ENCODE measurements around the gene NPHP1. TPM values are rescaled to one million over a fixed set of nuclear protein-coding genes. Genes with fewer than 3 reads are reported as not detected.
"Not testable (repeated sequence)": the region's sequence is repeated elsewhere in the genome, so short reads cannot be mapped to it uniquely, and the experiment has no call there.

Gene NPHP1
- total RNA-seq, 2 donors from 2014 or later: 0.98 to 1.5 TPM

- H3K27ac Mint-ChIP-seq: no peak overlapping the region
- H3K4me1 Mint-ChIP-seq: no peaks in the 10 kb centered on the region
- no peak for ATAC-seq (replicated peaks)
- H3K4me3 Mint-ChIP-seq: no peak overlapping the region
- peaks cover 6% of the 10 kb centered on the region for H3K27me3 Mint-ChIP-seq
- no peaks in the 10 kb centered on the region for H3K9me3 Mint-ChIP-seq
- H3K36me3 Mint-ChIP-seq (ENCODE audit: low read depth): no peaks in the 10 kb centered on the region
These were observed 78.6 kb downstream of the NPHP1 start for GRCh38 chr2:110126086-110126773.

- Mint-ChIP-seq H3K9me3 (no peaks in the 10 kb centered on the region), H3K4me3 (no peak overlapping the region), H3K4me1 (no peaks in the 10 kb centered on the region), H3K27me3 (no peaks in the 10 kb centered on the region), H3K27ac (no peak overlapping the region), H3K36me3 (ENCODE audit: low read depth) (no peaks in the 10 kb centered on the region)
- no peak for ATAC-seq (replicated peaks)
These were observed 79.7 kb downstream of the NPHP1 start for GRCh38 chr2:110124939-110125691.

GRCh38 chr2:110124038-110124825, 80.6 kb downstream of the NPHP1 start:
- Mint-ChIP-seq H3K4me1 (no peaks in the 10 kb centered on the region), H3K27ac (no peak overlapping the region), H3K27me3 (no peaks in the 10 kb centered on the region), H3K36me3 (ENCODE audit: low read depth) (no peaks in the 10 kb centered on the region), H3K4me3 (no peak overlapping the region), H3K9me3 (no peaks in the 10 kb centered on the region)
- no peak for ATAC-seq (replicated peaks)

- Mint-ChIP-seq H3K4me1 (no peaks in the 10 kb centered on the region), H3K27me3 (peaks cover 18% of the 10 kb centered on the region), H3K36me3 (ENCODE audit: low read depth) (no peaks in the 10 kb centered on the region), H3K27ac (no peak overlapping the region), H3K4me3 (no peak overlapping the region), H3K9me3 (no peaks in the 10 kb centered on the region)
- ATAC-seq (replicated peaks): no peak
These were observed 83.2 kb downstream of the NPHP1 start for GRCh38 chr2:110121592-110121991.

GRCh38 chr2:110121052-110121334, 83.8 kb downstream of the NPHP1 start:
- Mint-ChIP-seq H3K36me3 (ENCODE audit: low read depth) (no peaks in the 10 kb centered on the region), H3K4me3 (no peak overlapping the region), H3K27ac (no peak overlapping the region), H3K9me3 (no peaks in the 10 kb centered on the region), H3K27me3 (peaks cover 24% of the 10 kb centered on the region), H3K4me1 (no peaks in the 10 kb centered on the region)
- ATAC-seq (replicated peaks): no peak

GRCh38 chr2:110120171-110121051, 84.4 kb downstream of the NPHP1 start:
- no peak overlapping the region for H3K27ac Mint-ChIP-seq
- H3K9me3 Mint-ChIP-seq: no peaks in the 10 kb centered on the region
- no peak overlapping the region for H3K4me3 Mint-ChIP-seq
- H3K4me1 Mint-ChIP-seq: no peaks in the 10 kb centered on the region
- H3K36me3 Mint-ChIP-seq (ENCODE audit: low read depth): no peaks in the 10 kb centered on the region
- H3K27me3 Mint-ChIP-seq: peaks cover 24% of the 10 kb centered on the region
- ATAC-seq (replicated peaks): no peak

- Mint-ChIP-seq H3K27me3 (peaks cover 46% of the 10 kb centered on the region), H3K4me3 (no peak overlapping the region), H3K9me3 (no peaks in the 10 kb centered on the region), H3K36me3 (ENCODE audit: low read depth) (no peaks in the 10 kb centered on the region), H3K27ac (no peak overlapping the region), H3K4me1 (no peaks in the 10 kb centered on the region)
- no peak for ATAC-seq (replicated peaks)
These were observed 88.6 kb downstream of the NPHP1 start for GRCh38 chr2:110116033-110116710.

GRCh38 chr2:110115291-110116032, 89.4 kb downstream of the NPHP1 start, which contains the start of gene MALL:
MALL (minus strand) TSS chr2:110115822; CDS start chr2:110115792, 30 bp downstream.
- no peak for ATAC-seq (replicated peaks)
- H3K36me3 Mint-ChIP-seq (ENCODE audit: low read depth): no peaks in the 10 kb centered on the region
- H3K27ac Mint-ChIP-seq: no peak within 1 kb of the TSS
- peaks cover 47% of the 10 kb centered on the region for H3K27me3 Mint-ChIP-seq
- no peaks in the 10 kb centered on the region for H3K4me1 Mint-ChIP-seq
- no peak within 1 kb of the TSS for H3K4me3 Mint-ChIP-seq
- no peaks in the 10 kb centered on the region for H3K9me3 Mint-ChIP-seq

GRCh38 chr2:110114831-110115255, 90.0 kb downstream of the NPHP1 start:
- Mint-ChIP-seq H3K27me3 (peaks cover 53% of the 10 kb centered on the region), H3K9me3 (peaks cover 4% of the 10 kb centered on the region), H3K4me3 (no peak overlapping the region), H3K4me1 (peaks cover 5% of the 10 kb centered on the region), H3K27ac (no peak overlapping the region), H3K36me3 (ENCODE audit: low read depth) (no peaks in the 10 kb centered on the region)
- no peak for ATAC-seq (replicated peaks)

- peaks cover 6% of the 10 kb centered on the region for H3K4me1 Mint-ChIP-seq
- H3K9me3 Mint-ChIP-seq: peaks cover 4% of the 10 kb centered on the region
- H3K27ac Mint-ChIP-seq: no peak overlapping the region
- H3K36me3 Mint-ChIP-seq (ENCODE audit: low read depth): no peaks in the 10 kb centered on the region
- H3K4me3 Mint-ChIP-seq: no peak overlapping the region
- no peak for ATAC-seq (replicated peaks)
- H3K27me3 Mint-ChIP-seq: peaks cover 56% of the 10 kb centered on the region
These were observed 90.7 kb downstream of the NPHP1 start for GRCh38 chr2:110113961-110114591.

GRCh38 chr2:110108291-110108690, 96.5 kb downstream of the NPHP1 start:
- not testable (repeated sequence) for H3K4me3 Mint-ChIP-seq; H3K36me3 Mint-ChIP-seq (ENCODE audit: low read depth); H3K4me1 Mint-ChIP-seq; H3K27ac Mint-ChIP-seq; ATAC-seq (replicated peaks); H3K9me3 Mint-ChIP-seq
- peaks cover 63% of the 10 kb centered on the region for H3K27me3 Mint-ChIP-seq

GRCh38 chr2:110107092-110108079, 97.4 kb downstream of the NPHP1 start:
- no peak for ATAC-seq (replicated peaks)
- H3K4me3 Mint-ChIP-seq: no peak overlapping the region
- peaks cover 64% of the 10 kb centered on the region for H3K27me3 Mint-ChIP-seq
- H3K9me3 Mint-ChIP-seq: peaks cover 4% of the 10 kb centered on the region
- no peak overlapping the region for H3K27ac Mint-ChIP-seq
- H3K36me3 Mint-ChIP-seq (ENCODE audit: low read depth): no peaks in the 10 kb centered on the region
- peaks cover 6% of the 10 kb centered on the region for H3K4me1 Mint-ChIP-seq

All from activated T-helper 17 cell treated with anti-CD3 and anti-CD28 coated beads, Interleukin-2, amount 50 U/mL, for 72 hours (primary cell).